Measurements from ENCODE around the gene ADAMTS10.
"Not testable (repeated sequence)": the region's sequence is repeated elsewhere in the genome, so short reads cannot be mapped to it uniquely, and the experiment has no call there.

The ADAMTS10 gene

DNA sequence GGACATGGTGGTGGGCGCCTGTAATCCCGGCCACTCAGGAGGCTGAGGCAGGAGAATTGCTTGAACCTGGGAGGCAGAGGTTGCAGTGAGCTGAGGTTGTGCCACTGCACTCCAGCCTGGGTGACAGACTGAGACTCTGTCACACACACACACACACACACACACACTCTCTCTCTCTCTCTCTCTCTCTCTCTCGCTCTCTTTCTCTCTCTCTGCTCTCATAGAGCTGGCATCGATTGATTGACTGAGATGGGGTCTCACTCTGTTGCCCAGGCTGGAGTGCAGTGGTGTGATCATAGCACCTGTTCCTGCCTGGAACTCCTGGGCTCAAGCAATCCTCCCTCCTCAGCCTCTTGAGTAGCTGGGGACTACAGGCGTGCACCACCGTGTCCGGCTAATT is 56.8 kb downstream of the ADAMTS10 start:
- DNase-seq, result not testable (repeated sequence)

GRCh38 chr19:8552810-8553209 is 57.7 kb downstream of the ADAMTS10 start:
- DNase-seq, result peak; percentile 43

DNA sequence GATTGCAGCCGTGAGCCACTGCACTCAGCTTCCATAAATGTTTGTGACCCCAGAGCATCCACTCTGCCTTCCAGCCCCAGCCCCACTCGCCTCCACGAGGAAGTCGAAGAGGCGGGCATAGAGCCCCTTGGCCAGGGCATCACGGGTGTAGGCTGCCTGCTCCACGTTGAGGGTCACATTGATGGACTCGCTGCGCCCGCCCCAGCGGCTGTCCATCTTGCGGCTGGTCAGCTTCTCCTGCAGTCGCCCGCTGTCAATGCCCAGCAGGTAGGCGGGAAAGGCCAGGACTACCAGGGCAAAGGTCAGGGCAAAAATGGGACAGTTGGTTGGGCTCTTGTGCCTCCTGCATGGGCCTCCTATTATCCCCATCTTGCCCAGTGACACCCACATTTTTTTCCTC is 60.4 kb downstream of the ADAMTS10 start:
- no peak for DNase-seq

GRCh38 chr19:8545743-8546142 is 64.8 kb downstream of the ADAMTS10 start:
- DNase-seq, result no peak

GRCh38 chr19:8544168-8544567 is 66.3 kb downstream of the ADAMTS10 start:
- DNase-seq, result no peak

GRCh38 chr19:8539621-8540149 is 70.8 kb downstream of the ADAMTS10 start:
- DNase-seq, result no peak

- no peak for DNase-seq
These were observed 73.4 kb downstream of the ADAMTS10 start for GRCh38 chr19:8537099-8537498.

- DNase-seq, result no peak
These were observed 74.2 kb downstream of the ADAMTS10 start for GRCh38 chr19:8536282-8536681.

DNA sequence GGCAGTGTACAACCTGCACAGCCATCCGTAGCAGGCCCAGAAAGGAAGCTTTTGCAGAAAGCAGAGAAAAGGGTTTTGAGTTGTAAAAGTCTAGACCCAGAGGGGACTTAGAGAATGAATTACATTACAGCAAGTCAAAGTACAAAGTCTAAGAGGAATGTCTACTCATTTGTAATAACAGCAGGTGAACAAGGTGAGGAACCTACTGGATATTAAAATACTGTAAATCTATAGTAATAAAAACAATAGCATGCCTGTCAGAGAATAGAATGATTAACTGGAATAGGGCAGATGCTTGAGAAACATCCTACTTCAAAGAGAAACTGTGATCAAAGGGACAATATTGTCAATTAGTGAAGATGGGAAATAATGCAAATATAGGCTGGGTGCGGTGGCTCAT is 78.3 kb downstream of the ADAMTS10 start:
- DNase-seq, result no peak

DNA sequence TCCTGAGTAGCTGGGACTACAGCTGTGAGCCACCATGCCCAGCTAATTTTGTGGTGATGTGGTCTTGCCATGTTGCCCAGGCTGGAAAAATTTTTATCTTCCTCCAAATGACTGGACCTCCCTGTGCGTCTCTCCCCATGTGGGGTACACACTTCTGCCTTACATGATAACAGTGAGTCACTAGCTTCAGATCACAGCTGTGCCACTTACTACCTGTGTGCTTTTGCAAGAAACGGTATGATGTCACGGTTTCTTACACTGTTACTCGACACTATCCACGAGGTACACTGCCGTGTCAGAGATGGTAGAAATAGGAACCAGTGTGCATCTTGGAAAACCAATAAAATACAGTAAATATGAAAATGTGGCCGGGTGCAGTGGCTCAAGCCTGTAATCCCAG is 79.0 kb downstream of the ADAMTS10 start:
- DNase-seq, result no peak

Measured in EL (cell line).